Left ventricle myocardium inferior (tissue), 1 donor: ENCODE data around the gene MOB4. TPM values are rescaled to one million over a fixed set of nuclear protein-coding genes. Genes with fewer than 3 reads are reported as not detected.
"Not testable (repeated sequence)": the region's sequence is repeated elsewhere in the genome, so short reads cannot be mapped to it uniquely, and the experiment has no call there.

Experiments used
- DNase-seq: peaks from one replicate; pipeline ENCODE4 v3.0.0-alpha.2; 2020
- H3K27ac ChIP-seq: fragments of 200-600 bp; replicated peaks from 2 replicates; pipeline ENCODE4 v1.8.0; 2021
- H3K27me3 ChIP-seq: fragments of 200-600 bp; 2 replicates; pipeline ENCODE4 v1.8.0; 2021; ENCODE audit warnings: low read depth
- H3K36me3 ChIP-seq: fragments of 200-600 bp; 2 replicates; pipeline ENCODE4 v1.8.0; 2021
- H3K4me1 ChIP-seq: fragments of 200-600 bp; 2 replicates; pipeline ENCODE4 v1.8.0; 2021
- H3K4me3 ChIP-seq: fragments of 200-600 bp; 2 replicates; pipeline ENCODE4 v1.8.0; 2021; ENCODE audit warnings: mild to moderate bottlenecking, moderate library complexity
- H3K9me3 ChIP-seq: fragments of 200-600 bp; replicated peaks from 2 replicates; pipeline ENCODE4 v1.8.0; 2021
- CTCF ChIP-seq: fragments of 200-600 bp; IDR thresholded peaks from 2 replicates; pipeline ENCODE4 v1.8.0; 2021; ENCODE audit warnings: antibody characterized with exemption, mild to moderate bottlenecking, borderline replicate concordance
- intact Hi-C: fragments of 100-400 bp; cut with micrococcal nuclease; formaldehyde crosslinking; loops from one replicate; pipeline ENCODE4 v1.11.0; 2022
- total RNA-seq: library from RNA; stranded (reverse); fragmentation: NEBNext Ultra II Directional; extraction: Animal tissue kit (Norgen Biotek cat#: 25700); gene quantifications from one replicate; pipeline ENCODE4 v1.2.1, GENCODE V29; 2021
- donor health status: DM: no; HTN: yes; CAD: no; lungs with severe emphysema.

The MOB4 gene
- total RNA-seq, 1 donor from 2014 or later = 35.7 TPM

- Histone ChIP-seq H3K9me3 (no peaks in the 10 kb centered on the region), H3K27ac (no peak overlapping the region), H3K4me3 (no peak overlapping the region), H3K36me3 (peaks cover 55% of the 10 kb centered on the region), H3K27me3 (no peaks in the 10 kb centered on the region), H3K4me1 (peaks cover 9% of the 10 kb centered on the region)
- DNase-seq = no peak
- intact Hi-C loops = no loop called here
- no peak for TF ChIP-seq CTCF
These were observed 27.3 kb downstream of the MOB4 start for GRCh38 chr2:197543206-197543605.

- intact Hi-C loops = no loop called here
- Histone ChIP-seq H3K9me3 (no peaks in the 10 kb centered on the region), H3K27me3 (no peaks in the 10 kb centered on the region), H3K4me1 (no peaks in the 10 kb centered on the region), H3K27ac (no peak overlapping the region), H3K36me3 (peaks cover 74% of the 10 kb centered on the region), H3K4me3 (no peak overlapping the region)
- DNase-seq = no peak
- TF ChIP-seq CTCF = no peak
These were observed 31.5 kb downstream of the MOB4 start for GRCh38 chr2:197547163-197547900.

- Histone ChIP-seq H3K27me3 (no peaks in the 10 kb centered on the region), H3K4me3 (no peak overlapping the region), H3K27ac (no peak overlapping the region), H3K36me3 (peaks cover 71% of the 10 kb centered on the region), H3K9me3 (no peaks in the 10 kb centered on the region), H3K4me1 (no peaks in the 10 kb centered on the region)
- intact Hi-C loops = no loop called here
- DNase-seq = no peak
- no peak for TF ChIP-seq CTCF
These were observed 32.7 kb downstream of the MOB4 start for GRCh38 chr2:197548582-197548981.

- intact Hi-C loops, H3K9me3 ChIP-seq, H3K4me3 ChIP-seq, DNase-seq, H3K27me3 ChIP-seq, H3K4me1 ChIP-seq, H3K27ac ChIP-seq: not testable (repeated sequence)
- peaks cover 71% of the 10 kb centered on the region for H3K36me3 ChIP-seq
These were observed 35.4 kb downstream of the MOB4 start for GRCh38 chr2:197551260-197551659.

- Histone ChIP-seq H3K9me3 (no peaks in the 10 kb centered on the region), H3K4me1 (peaks cover 11% of the 10 kb centered on the region), H3K4me3 (no peak overlapping the region), H3K36me3 (peaks cover 45% of the 10 kb centered on the region), H3K27me3 (no peaks in the 10 kb centered on the region), H3K27ac (peak overlapping the region; percentile 47)
- intact Hi-C loops = no loop called here
- TF ChIP-seq CTCF = no peak
- no peak for DNase-seq
These were observed 39.6 kb downstream of the MOB4 start for GRCh38 chr2:197555467-197555866.

GRCh38 chr2:197556456-197556855, 40.6 kb downstream of the MOB4 start:
- DNase-seq = no peak
- peaks cover 11% of the 10 kb centered on the region for H3K4me1 ChIP-seq
- H3K4me3 ChIP-seq = no peak overlapping the region
- intact Hi-C loops = no loop called here
- no peaks in the 10 kb centered on the region for H3K9me3 ChIP-seq
- peak overlapping the region; percentile 47 for H3K27ac ChIP-seq
- H3K27me3 ChIP-seq = no peaks in the 10 kb centered on the region
- peaks cover 35% of the 10 kb centered on the region for H3K36me3 ChIP-seq
- TF ChIP-seq CTCF = no peak
